Heart right ventricle (tissue), 16 donors: ENCODE results near the gene NR3C1. TPM values are rescaled to one million over a fixed set of nuclear protein-coding genes. Genes with fewer than 3 reads are reported as not detected.
A peak's percentile ranks its signal among the peaks of the same experiment; 100 is the strongest.
"Not testable (repeated sequence)": the region's sequence is repeated elsewhere in the genome, so short reads cannot be mapped to it uniquely, and the experiment has no call there.

Experiments used
- ATAC-seq, 8 donors: fragments of 200-7000 bp; cut with Tn5 transposase; one replicate each; pipeline ENCODE4 v1.9.1; 2020; ENCODE audit warnings: mild to moderate bottlenecking in 8 of 8, moderate library complexity in 8 of 8, moderate number of reproducible peaks in 1 of 8
- DNase-seq, 2 donors: peaks; one replicate each; pipeline ENCODE4 v3.0.0-alpha.2; 2020
- H3K27ac ChIP-seq, 10 donors: fragments of 200-600 bp; sonication (generic) in 2 of 10; one replicate each; pipeline versions ENCODE4 v1.5.0 to v1.8.0; 2020 to 2022; ENCODE audit warnings: mild to moderate bottlenecking in 3 of 10
- H3K27me3 ChIP-seq, 7 donors: fragments of 200-600 bp; one replicate each; pipeline ENCODE4 v1.8.0; 2021 to 2022; ENCODE audit warnings: mild to moderate bottlenecking in 2 of 7
- H3K36me3 ChIP-seq, 9 donors: fragments of 200-600 bp; sonication (generic) in 1 of 9; one replicate each; pipeline versions ENCODE4 v1.5.0 to v1.8.0; 2020 to 2022; ENCODE audit warnings: mild to moderate bottlenecking in 2 of 9
- H3K4me1 ChIP-seq, 9 donors: fragments of 200-600 bp; sonication (generic) in 1 of 9; one replicate each; pipeline versions ENCODE4 v1.5.0 to v1.8.0; 2020 to 2022; ENCODE audit warnings: mild to moderate bottlenecking in 4 of 9
- H3K4me3 ChIP-seq, 10 donors: fragments of 200-600 bp; sonication (generic) in 2 of 10; one replicate each; pipeline versions ENCODE4 v1.5.0 to v1.8.0; 2020 to 2022; ENCODE audit warnings: mild to moderate bottlenecking in 7 of 10, moderate library complexity in 2 of 10
- H3K9me3 ChIP-seq, 11 donors: fragments of 200-600 bp in 10 of 11; sonication (generic) in 2 of 11; one replicate each; pipeline versions ENCODE4 v1.5.0 to v1.8.0; 2013 to 2022; ENCODE audit warnings: mild to moderate bottlenecking in 2 of 11, control low read depth in 1 of 11, moderate library complexity in 1 of 11
- WGBS, 2 donors: extraction: QIAGEN DNeasy Blood & Tissue Kit; methylation state at CpG; one replicate each; pipeline ENCODE4 v1.1.7; 2013; ENCODE audit warnings: inconsistent platforms in 1 of 2; 5-methylcytosine and 5-hydroxymethylcytosine counted together
- intact Hi-C, 10 donors: fragments of 100-400 bp; cut with DNase I; formaldehyde crosslinking; loops; one replicate each; pipeline versions ENCODE4 v1.11.1 to v1.14.2; 2022
- polyA plus RNA-seq, 2 donors: library from polyadenylated mRNA; stranded (reverse); fragments of 200-250 nt; gene quantifications; one replicate each; pipeline ENCODE4 v1.2.3, GENCODE V29; 2013
- total RNA-seq, 10 donors: library from RNA; stranded (reverse); fragmentation: NEBNext Ultra II Directional in 3 of 10; extraction: Animal tissue kit (Norgen Biotek cat#: 25700) in 3 of 10; gene quantifications; one replicate each; pipeline versions ENCODE4 v1.2.1 to v1.2.4, GENCODE V29; 2021 to 2023
- TF ChIP-seq, protein P1 (sequence below), 9 donors: fragments of 200-600 bp; sonication (generic) in 2 of 9; IDR thresholded peaks; one replicate each; pipeline versions ENCODE4 v1.5.0 to v1.8.0; 2021 to 2022; ENCODE audit warnings: antibody characterized with exemption in 9 of 9, mild to moderate bottlenecking in 5 of 9, moderate library complexity in 1 of 9
- donor health status: Arrhythmogenic right ventricular cardiomyopathy.
- donor health status: ischemic (EF 13 %, LVEDD 7.1; RV severe dilation, severe dysfunction).
- donor health status: healthy with polysubstance abuse.
- donor health status: DM: no; HTN: yes; CAD: no.
- donor health status: DM: no; HTN: no; CAD: no.
- donor health status: ischemic (EF 25% LVEDD 6.9; RV normal size, moderate dysfunction).
- donor health status: ischemic (EF 25% LVEDD 5.7; RV mildly dilated, moderate dysfunction).
- donor health status: healthy.
- donor health status: DM: yes; HTN: yes; CAD: no.
- donor health status: Ischemic cardiomyopathy.
- donor health status: ischemic (EF 35%, LVEDD 5.7; RV mildly dilated, moderate dysfunction).
- donor health status: nonischemic (EF 11% LVEDD 7.7; RV severe dilation, severe dysfunction).
- donor health status: DM: yes; HTN: yes; CAD: no.
- donor health status: PGD.
- donor health status: ischemic (EF 29% LVEDD 5.4; RV normal size, mild dysfunction).
- donor health status: nonischemic (EF 23%, LVEDD 6.1; RV moderate dilation, normal function).

Gene NR3C1
- total and polyA plus RNA-seq, 12 donors: 11.0 to 62.3 (median 44.6) TPM

DNA sequence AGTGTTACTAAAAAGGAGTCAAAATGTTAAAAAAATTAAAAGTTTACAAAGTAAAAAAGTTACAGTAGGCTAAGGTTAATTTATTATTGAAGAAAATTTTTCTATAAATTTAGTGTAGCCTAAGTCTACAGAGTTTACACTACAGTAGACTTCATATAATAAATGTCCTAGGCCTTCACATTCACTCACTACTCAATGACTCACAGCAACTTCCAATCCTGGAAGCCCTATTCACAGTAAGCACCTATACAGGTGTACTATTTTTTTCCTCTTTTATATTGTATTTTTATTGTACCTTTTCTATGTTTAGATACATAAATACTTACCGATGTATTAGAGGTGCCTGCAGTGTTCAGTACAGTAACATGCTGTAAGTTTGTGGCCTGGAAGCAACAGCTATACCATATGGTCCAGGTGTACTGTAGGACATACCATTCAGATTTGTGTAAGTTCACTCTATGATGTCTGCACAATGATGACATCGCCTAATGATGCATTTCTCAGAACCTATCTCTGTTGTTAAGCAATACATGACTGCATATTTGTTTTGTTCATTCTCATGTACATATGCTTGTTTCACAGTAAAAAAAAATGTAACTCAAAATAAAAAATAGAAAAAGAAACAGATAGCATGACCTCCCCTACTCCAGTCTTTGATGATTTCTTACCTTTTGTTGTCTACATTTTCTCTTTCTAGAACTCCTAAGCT is 64.7 kb downstream of the NR3C1 start:
- Histone ChIP-seq H3K9me3 (no peaks in the 10 kb centered on the region), H3K36me3 (peaks cover 0 to 8% (median 0%) of the 10 kb centered on the region in 9 donors), H3K4me3 (no peak overlapping the region), H3K27ac (peak overlapping the region in 2 of 10 donors; percentile 4 to 86), H3K4me1 (peaks cover 3 to 95% (median 72%) of the 10 kb centered on the region in 9 donors), H3K27me3 (no peaks in the 10 kb centered on the region)
- ATAC-seq (no peak), DNase-seq (no peak)
- intact Hi-C loops: loop anchor here in 1 of 10 donors (5.0 kb wide), 1 partner anchor 53 kb away; no protein-coding TSS in a partner anchor
- WGBS, 2 donors: 95 to 98% methylated on average over 2 of the region's 2 CpGs
- TF ChIP-seq, protein P1, sequence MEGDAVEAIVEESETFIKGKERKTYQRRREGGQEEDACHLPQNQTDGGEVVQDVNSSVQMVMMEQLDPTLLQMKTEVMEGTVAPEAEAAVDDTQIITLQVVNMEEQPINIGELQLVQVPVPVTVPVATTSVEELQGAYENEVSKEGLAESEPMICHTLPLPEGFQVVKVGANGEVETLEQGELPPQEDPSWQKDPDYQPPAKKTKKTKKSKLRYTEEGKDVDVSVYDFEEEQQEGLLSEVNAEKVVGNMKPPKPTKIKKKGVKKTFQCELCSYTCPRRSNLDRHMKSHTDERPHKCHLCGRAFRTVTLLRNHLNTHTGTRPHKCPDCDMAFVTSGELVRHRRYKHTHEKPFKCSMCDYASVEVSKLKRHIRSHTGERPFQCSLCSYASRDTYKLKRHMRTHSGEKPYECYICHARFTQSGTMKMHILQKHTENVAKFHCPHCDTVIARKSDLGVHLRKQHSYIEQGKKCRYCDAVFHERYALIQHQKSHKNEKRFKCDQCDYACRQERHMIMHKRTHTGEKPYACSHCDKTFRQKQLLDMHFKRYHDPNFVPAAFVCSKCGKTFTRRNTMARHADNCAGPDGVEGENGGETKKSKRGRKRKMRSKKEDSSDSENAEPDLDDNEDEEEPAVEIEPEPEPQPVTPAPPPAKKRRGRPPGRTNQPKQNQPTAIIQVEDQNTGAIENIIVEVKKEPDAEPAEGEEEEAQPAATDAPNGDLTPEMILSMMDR (IDR thresholded peaks at IDR 0.05): no peak

DNA sequence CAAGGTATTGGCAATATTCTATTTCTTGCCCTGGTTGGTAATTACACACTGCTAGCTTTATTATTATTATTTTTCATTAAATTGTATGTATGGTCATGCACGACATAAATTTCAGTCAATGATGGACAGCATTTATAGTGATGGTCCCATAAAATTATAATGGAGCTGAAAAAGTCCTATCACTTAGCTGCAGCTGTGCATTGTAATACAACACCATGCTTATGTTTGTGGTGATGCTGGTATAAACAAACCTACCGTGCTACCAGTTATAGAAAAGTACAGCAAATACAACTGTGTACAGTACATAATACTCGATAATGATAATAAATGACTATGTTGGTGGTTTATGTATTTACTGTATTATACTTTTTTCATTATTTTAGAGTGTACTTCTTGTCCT is 65.5 kb downstream of the NR3C1 start:
- TF ChIP-seq, protein P1 (IDR thresholded peaks at IDR 0.05): no peak
- no peak for ATAC-seq
- 67 to 75% methylated on average over 3 of the region's 3 CpGs for WGBS, 2 donors

DNA sequence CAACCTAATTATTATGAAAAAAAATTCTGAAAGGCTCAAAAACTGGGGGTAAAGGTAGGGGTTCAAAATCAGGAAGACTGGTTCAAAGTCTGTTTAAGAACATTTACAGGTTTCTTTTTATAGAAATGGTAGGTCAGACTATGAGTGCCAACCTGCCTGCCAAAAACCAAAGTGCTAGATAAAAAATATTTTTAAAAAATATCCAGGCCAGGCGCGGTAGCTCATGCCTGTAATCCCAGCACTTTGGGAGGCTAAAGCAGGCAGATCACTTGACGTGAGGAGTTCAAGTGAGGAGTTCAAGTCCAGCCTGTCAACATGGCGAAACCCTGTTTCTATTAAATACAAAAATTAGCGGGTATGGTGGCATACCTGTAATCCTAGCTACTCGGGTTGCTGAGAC is 67.0 kb downstream of the NR3C1 start:
- Histone ChIP-seq H3K27ac (peak overlapping the region in 9 of 10 donors; percentile 17 to 79 (median 70)), H3K27me3 (no peaks in the 10 kb centered on the region), H3K4me3 (no peak overlapping the region), H3K36me3 (peaks cover 0 to 8% (median 0%) of the 10 kb centered on the region in 9 donors), H3K4me1 (peaks cover 3 to 78% (median 49%) of the 10 kb centered on the region in 9 donors), H3K9me3 (no peaks in the 10 kb centered on the region)
- peak in 7 of 8 donors; percentile 32 to 77 (median 67) for ATAC-seq
- DNase-seq: peak in 1 of 2 donors; percentile 46
- TF ChIP-seq, protein P1 (IDR thresholded peaks at IDR 0.05): no peak
- intact Hi-C loops: loop anchor here in 1 of 10 donors (5.0 kb wide), 1 partner anchor 56 kb away; no protein-coding TSS in a partner anchor
- 54 to 68% methylated on average over 6 of the region's 6 CpGs for WGBS, 2 donors

More for the DNA sequence above, 65.5 kb downstream of the NR3C1 start:
- DNase-seq: no peak
- Histone ChIP-seq H3K27me3 (no peaks in the 10 kb centered on the region), H3K4me1 (peaks cover 3 to 86% (median 63%) of the 10 kb centered on the region in 9 donors), H3K36me3 (peaks cover 0 to 8% (median 0%) of the 10 kb centered on the region in 9 donors), H3K9me3 (no peaks in the 10 kb centered on the region), H3K4me3 (no peak overlapping the region), H3K27ac (peak overlapping the region in 2 of 10 donors; percentile 12 to 19)
- intact Hi-C loops: loop anchor here in 1 of 10 donors (5.0 kb wide), 1 partner anchor 54 kb away; no protein-coding TSS in a partner anchor

DNA sequence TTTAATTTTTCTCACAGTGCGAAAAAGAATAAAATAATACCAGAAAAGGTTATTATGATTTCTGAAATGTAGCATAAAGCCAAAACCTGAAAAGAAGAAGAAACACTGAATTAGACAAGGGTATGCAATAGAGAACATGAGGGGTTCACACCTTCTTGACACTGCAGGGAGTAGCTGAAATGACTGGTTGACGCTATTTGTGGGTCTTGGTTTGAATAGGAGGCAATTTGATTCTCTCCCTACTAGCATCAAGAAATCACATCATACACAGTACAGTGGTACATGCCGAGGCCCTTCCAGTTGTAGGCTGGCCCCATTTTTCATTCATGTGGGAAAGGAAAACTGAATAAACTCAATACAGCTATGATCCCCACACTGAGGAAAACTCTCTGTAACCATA is 68.6 kb downstream of the NR3C1 start:
- H3K27me3 ChIP-seq: no peaks in the 10 kb centered on the region
- WGBS, 2 donors: 73 to 83% methylated on average over 3 of the region's 3 CpGs
- peaks cover 0 to 8% (median 0%) of the 10 kb centered on the region in 9 donors for H3K36me3 ChIP-seq
- intact Hi-C loops: loop anchor here in 1 of 10 donors (5.0 kb wide), 1 partner anchor 57 kb away; no protein-coding TSS in a partner anchor
- no peak for DNase-seq
- no peaks in the 10 kb centered on the region for H3K9me3 ChIP-seq
- TF ChIP-seq, protein P1 (IDR thresholded peaks at IDR 0.05): no peak
- H3K4me3 ChIP-seq: no peak overlapping the region
- peaks cover 3 to 77% (median 47%) of the 10 kb centered on the region in 9 donors for H3K4me1 ChIP-seq
- H3K27ac ChIP-seq: peak overlapping the region in 4 of 10 donors; percentile 28 to 79 (median 72)
- ATAC-seq: peak in 2 of 8 donors; percentile 5 to 28

DNA sequence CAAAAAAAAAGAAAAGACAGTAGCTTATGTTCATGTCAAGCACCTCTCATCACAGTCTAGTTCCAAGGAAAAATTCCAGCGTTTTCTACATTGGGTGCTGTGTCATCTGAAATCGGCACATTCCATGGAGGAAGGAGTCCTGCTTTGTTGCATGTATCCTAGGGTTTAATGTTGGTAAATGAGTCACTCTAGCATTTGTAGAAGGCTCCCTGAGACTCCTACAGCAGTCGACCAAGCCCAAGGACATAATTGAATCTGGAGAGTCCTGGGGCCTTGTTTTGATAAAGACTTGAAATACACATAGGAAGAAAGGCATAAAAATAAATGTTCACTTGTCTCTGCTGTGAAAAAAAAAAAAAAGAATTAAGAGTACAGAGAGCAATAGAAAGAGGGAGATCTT is 69.1 kb downstream of the NR3C1 start:
- Histone ChIP-seq H3K27ac (peak overlapping the region in 1 of 10 donors; percentile 79), H3K4me1 (peaks cover 3 to 77% (median 47%) of the 10 kb centered on the region in 9 donors)
- H3K36me3 ChIP-seq, H3K9me3 ChIP-seq, DNase-seq, intact Hi-C loops, ATAC-seq, H3K4me3 ChIP-seq, H3K27me3 ChIP-seq: not testable (repeated sequence)
- 66 to 70% methylated on average over 3 of the region's 3 CpGs for WGBS, 2 donors
